HG03025 (cell line): ENCODE measurements around the gene RAX2.
"Not testable (repeated sequence)": the region's sequence is repeated elsewhere in the genome, so short reads cannot be mapped to it uniquely, and the experiment has no call there.

Experiments
- ATAC-seq: cut with Tn5 transposase; IDR thresholded peaks from one replicate; pipeline ENCODE4 v1.9.1; 2021; ENCODE audit warnings: mild to moderate bottlenecking, moderate library complexity; ENCODE audit not compliant: unreplicated experiment, low FRiP score

RAX2 gene

GRCh38 chr19:3771906-3772455, at the start of gene RAX2:
RAX2 (minus strand) TSS chr19:3772228; CDS start chr19:3771742, 486 bp downstream.
- ATAC-seq = no peak

- ATAC-seq = no peak
Observed at GRCh38 chr19:3821156-3821555, 49.1 kb upstream of the RAX2 start.

GRCh38 chr19:3819989-3820388, 48.0 kb upstream of the RAX2 start:
- no peak for ATAC-seq

GRCh38 chr19:3818918-3819317, 46.9 kb upstream of the RAX2 start:
- no peak for ATAC-seq

GRCh38 chr19:3818466-3818865, 46.4 kb upstream of the RAX2 start:
- ATAC-seq = no peak

GRCh38 chr19:3817761-3818160, 45.7 kb upstream of the RAX2 start:
- ATAC-seq = no peak

GRCh38 chr19:3816566-3817218, 44.7 kb upstream of the RAX2 start:
- no peak for ATAC-seq

- not testable (repeated sequence) for ATAC-seq
Observed at GRCh38 chr19:3816148-3816547, 44.1 kb upstream of the RAX2 start.

GRCh38 chr19:3814648-3815047, 42.6 kb upstream of the RAX2 start:
- ATAC-seq = no peak

- no peak for ATAC-seq
Observed at GRCh38 chr19:3813473-3814392, 41.7 kb upstream of the RAX2 start.

- no peak for ATAC-seq
Observed at GRCh38 chr19:3810708-3811355, 38.8 kb upstream of the RAX2 start.

- no peak for ATAC-seq
Observed at GRCh38 chr19:3809881-3810707, 38.1 kb upstream of the RAX2 start.

GRCh38 chr19:3808420-3809143, 36.6 kb upstream of the RAX2 start:
- no peak for ATAC-seq

- no peak for ATAC-seq
Observed at GRCh38 chr19:3807574-3808354, 35.7 kb upstream of the RAX2 start.

- ATAC-seq = no peak
Observed at GRCh38 chr19:3807131-3807480, 35.1 kb upstream of the RAX2 start.

GRCh38 chr19:3805859-3806258, 33.8 kb upstream of the RAX2 start:
- no peak for ATAC-seq

- ATAC-seq = no peak
Observed at GRCh38 chr19:3804429-3804828, 32.4 kb upstream of the RAX2 start.

GRCh38 chr19:3803986-3804385, 32.0 kb upstream of the RAX2 start:
- no peak for ATAC-seq
